NCI-H446 treated with DMSO at 0.1 percent for 48 hours (cell line): ENCODE data around the gene OR2H2.

ENCODE experiments used
- DNase-seq: peaks from one replicate; lab custom pipeline; 2025; lab: John Stamatoyannopoulos, UW

The OR2H2 gene

DNA sequence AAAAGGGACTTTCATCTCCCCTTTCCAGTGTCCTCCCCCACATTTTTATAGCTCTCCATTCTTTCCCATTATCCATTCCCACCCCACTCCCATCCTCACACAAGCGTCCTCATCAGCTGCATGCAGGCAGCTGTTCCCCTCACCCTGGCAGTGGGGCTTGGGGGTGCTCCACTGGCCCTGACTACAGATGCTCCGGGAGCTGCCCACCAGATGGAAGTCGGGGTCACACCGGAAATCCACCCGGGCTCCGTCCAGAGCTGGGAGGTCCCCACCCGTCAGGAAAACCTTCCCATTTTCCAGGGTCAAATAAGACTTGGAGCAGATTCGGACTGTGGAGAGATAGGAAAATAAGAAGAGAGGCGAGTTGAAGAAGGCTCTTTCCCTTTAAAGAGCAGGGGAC lies 45.4 kb downstream of the OR2H2 start:
- no peak for DNase-seq

DNA sequence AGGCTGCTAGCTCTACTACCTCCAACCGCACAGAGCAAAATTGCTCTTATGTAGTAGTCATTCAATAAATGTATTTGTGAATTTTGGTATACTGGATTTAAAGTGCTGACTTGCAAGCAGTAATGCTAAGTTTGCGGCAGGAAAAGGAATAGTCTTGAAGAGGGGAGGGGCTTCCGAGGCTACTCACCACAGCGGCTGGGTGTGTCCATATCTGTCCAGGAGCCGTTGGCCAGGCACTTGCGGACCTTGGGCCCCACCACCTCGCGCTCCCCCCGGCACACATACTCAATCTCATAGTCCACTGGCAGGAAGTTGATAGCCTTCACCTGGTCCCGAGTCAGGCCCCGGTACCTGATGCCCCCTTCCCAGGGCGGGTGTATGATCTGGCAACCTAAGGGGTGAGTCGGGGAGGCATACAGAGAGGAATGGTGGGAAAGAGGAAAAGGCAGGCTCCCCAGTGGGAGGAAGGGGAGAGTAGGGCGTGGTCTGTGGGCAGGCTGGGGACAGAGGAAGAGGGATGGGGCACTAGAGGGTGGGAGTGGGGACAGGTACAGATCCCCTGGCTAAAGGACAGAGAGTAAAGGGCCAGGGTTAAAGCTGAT lies 46.4 kb downstream of the OR2H2 start:
- no peak for DNase-seq

DNA sequence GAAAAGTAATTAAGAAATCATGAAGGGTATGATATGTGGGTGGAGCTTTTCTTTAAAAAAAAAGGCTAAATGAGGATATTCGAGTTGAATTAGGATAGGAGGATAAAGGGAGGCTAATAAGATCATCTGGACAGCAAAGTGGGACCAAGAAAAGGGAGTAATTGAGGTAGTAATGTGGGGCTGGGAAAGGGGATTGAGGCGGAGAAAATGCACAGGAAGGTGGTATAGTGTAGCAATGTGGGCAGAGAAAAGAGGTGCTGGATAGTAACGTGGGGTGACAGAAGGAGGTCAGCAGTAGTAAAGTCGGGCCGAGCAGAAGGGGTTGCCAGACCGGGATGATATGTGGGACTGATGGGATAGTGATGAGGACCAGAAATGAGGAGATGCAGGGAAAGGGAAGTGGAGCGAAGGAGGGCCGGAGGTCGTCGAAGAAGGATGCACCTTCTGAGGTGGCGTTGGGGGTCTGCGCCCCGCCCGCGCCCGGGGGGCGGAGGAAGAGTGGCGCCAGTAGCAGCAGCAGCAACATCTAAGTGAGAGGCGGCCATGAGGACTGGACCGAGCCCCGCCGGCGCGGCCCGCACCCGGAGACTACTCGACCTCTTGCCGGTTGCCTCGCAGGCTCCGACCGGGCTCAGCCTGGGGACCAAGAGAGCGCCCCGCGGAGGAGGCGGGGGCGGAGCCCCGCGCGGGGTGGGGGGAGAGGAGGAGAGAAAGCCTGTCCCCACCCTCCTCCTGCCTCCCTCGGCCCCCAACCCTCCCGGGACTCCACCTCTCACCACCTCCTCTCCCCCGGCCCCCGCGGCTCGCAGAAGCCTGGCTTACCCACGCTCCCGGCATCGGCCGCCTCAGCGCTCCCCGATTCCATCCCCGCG lies 47.2 kb downstream of the OR2H2 start:
- DNase-seq = no peak

DNA sequence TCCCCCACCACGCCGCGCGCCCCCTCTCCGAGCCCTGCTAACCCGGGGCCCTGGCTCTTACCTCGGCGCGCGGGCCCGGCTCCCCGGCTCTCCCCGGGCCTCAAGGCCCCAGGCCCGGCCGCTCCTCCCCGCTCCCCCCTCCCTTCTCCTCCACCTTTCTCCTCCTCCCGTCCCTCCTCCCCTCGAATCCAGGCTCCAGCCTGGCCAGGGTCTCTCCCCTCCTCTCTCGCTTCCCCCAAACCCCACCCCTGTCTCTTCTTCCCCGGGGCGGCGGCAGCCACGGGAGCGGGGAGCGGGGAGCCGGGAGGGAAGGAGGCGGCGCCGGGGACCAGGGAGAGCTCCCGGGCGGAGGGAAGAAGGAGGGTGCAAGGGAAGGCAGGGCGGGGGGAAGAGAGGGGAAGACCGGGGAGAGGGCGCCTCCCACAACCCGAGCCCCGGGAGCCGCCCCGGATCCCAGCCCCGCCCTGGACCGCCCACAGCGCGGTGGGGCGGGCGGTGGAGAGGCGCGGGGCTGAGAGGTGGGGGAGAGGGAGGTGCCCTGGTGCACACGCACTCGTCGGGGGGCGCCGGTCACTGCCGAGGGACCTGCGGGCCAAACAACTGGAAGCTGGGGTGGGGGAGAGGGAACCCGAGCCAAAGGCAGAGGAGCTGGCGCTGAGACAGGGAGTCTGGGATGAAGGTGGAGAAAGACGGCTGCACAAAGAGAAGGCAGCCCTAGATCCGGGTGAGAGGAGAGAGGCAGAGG lies 48.0 kb downstream of the OR2H2 start, which contains the start of gene GABBR1:
GABBR1 (minus strand) TSS at position 395 of the 745 bp plus-strand sequence. CDS start 798 bp downstream, outside the sequence.
- peak; percentile 59 for DNase-seq

DNA sequence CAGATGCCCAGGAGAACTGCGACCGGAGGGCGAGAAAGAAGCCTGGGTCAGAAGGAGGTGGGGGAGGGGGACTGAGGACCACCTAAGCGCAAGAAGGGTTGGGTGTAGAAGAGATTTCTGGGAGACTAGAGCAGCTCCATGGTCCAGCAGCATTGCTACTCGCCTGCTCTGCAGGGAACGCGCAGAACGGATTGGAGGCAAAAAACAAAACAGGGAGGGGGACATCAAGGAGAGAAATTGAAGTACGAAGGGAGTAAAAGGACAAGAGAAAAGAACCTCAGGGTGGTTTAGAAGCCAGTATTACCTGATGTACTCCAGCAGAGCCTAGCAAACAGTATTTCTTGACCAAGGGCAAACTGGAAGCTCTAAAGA lies 48.6 kb downstream of the OR2H2 start:
- no peak for DNase-seq

DNA sequence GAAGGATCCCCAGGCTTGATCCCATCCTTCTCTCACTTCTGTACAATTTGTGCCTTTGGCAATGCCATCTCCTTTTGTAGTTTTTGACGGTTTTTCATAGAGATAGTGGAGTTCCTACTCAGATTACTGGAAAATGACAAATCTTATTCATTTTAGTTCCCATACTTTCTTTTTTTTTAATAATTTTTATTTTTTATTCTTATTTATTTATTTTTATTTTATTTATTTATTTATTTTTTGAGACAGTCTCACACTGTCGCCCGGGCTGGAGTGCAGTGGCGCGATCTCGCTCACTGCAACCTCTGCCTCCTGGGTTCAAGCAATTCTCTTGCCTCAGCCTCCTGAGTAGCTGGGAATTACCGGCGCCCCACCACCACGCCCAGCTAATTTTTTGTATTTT lies 52.3 kb downstream of the OR2H2 start:
- no peak for DNase-seq
